OCI-LY1 (cell line): ENCODE data around the gene RPS6KA2.

Source experiments
- H2AFZ ChIP-seq: fragments of 200-600 bp; sonication (generic), shearing (Covaris generic); 2 replicates; pipeline ENCODE4 v1.6.0; 2014; ENCODE audit warnings: antibody characterized with exemption, mild to moderate bottlenecking, low read length
- H3F3A ChIP-seq: fragments of 200-600 bp; sonication (generic), shearing (Covaris generic); 2 replicates; pipeline ENCODE4 v1.6.0; 2014; ENCODE audit warnings: mild to moderate bottlenecking, antibody characterized with exemption, low read length, moderate library complexity; ENCODE audit not compliant: insufficient read depth
- H3K27ac ChIP-seq: fragments of 200-600 bp; sonication (generic); 2 replicates; pipeline ENCODE4 v1.5.1; 2014; ENCODE audit warnings: low read length, mixed run types, mild to moderate bottlenecking, low read depth; ENCODE audit not compliant: poor library complexity, severe bottlenecking
- H3K27me3 ChIP-seq: fragments of 200-600 bp; sonication (generic); 2 replicates; pipeline ENCODE4 v1.6.0; 2014; ENCODE audit warnings: antibody characterized with exemption, mild to moderate bottlenecking, low read length, moderate library complexity; ENCODE audit not compliant: insufficient read depth
- H3K36me3 ChIP-seq: fragments of 200-600 bp; sonication (generic); 2 replicates; pipeline ENCODE4 v1.6.1; 2014; ENCODE audit warnings: mild to moderate bottlenecking, antibody characterized with exemption, low read length, moderate library complexity, mixed read lengths; ENCODE audit not compliant: insufficient read depth
- H3K4me1 ChIP-seq: fragments of 200-600 bp; sonication (generic); 2 replicates; pipeline ENCODE4 v1.5.1; 2014; ENCODE audit warnings: mild to moderate bottlenecking, low read length, moderate library complexity; ENCODE audit not compliant: insufficient read depth, severe bottlenecking
- H3K4me2 ChIP-seq: fragments of 200-600 bp; sonication (generic), shearing (Covaris generic); 2 replicates; pipeline ENCODE4 v1.6.1; 2014; ENCODE audit warnings: low read length
- H3K4me3 ChIP-seq: fragments of 200-600 bp; sonication (generic); 2 replicates; pipeline ENCODE4 v1.5.1; 2014; ENCODE audit warnings: low read length, low read depth, mild to moderate bottlenecking, mixed read lengths; ENCODE audit not compliant: poor library complexity, severe bottlenecking
- H3K79me2 ChIP-seq: fragments of 200-600 bp; shearing (Covaris generic); 2 replicates; pipeline ENCODE4 v1.6.1; 2016; ENCODE audit warnings: mixed run types, low read length, mixed read lengths; ENCODE audit not compliant: insufficient read depth
- H3K9ac ChIP-seq: fragments of 200-600 bp; sonication (generic), shearing (Covaris generic); 2 replicates; pipeline ENCODE4 v1.6.1; 2014; ENCODE audit warnings: mild to moderate bottlenecking, low read length, mixed read lengths
- H3K9me2 ChIP-seq: fragments of 200-600 bp; sonication (generic), shearing (Covaris generic); 2 replicates; pipeline ENCODE4 v1.6.1; 2014; ENCODE audit warnings: low read depth, mild to moderate bottlenecking, low read length, mixed read lengths
- H3K9me3 ChIP-seq: fragments of 200-600 bp; shearing (Covaris generic); 2 replicates; pipeline ENCODE4 v1.6.1; 2014; ENCODE audit warnings: low read length, mixed read lengths
- H4K20me1 ChIP-seq: fragments of 200-600 bp; sonication (generic), shearing (Covaris generic); 2 replicates; pipeline ENCODE4 v1.6.0; 2016; ENCODE audit warnings: mild to moderate bottlenecking, low read length; ENCODE audit not compliant: insufficient read depth
- EZH2 ChIP-seq: fragments of 200-600 bp; sonication (generic), shearing (Covaris generic); IDR thresholded peaks from 2 replicates; pipeline ENCODE4 v1.8.0; 2017; ENCODE audit warnings: borderline replicate concordance, mixed run types, mild to moderate bottlenecking, antibody characterized with exemption, low read length, moderate library complexity, mixed read lengths
- TF ChIP-seq, protein P1 (sequence below): fragments of 200-600 bp; sonication (generic), shearing (Covaris generic); IDR thresholded peaks from 2 replicates; pipeline ENCODE4 v1.5.1; 2017; ENCODE audit warnings: mild to moderate bottlenecking, antibody characterized with exemption, low read length, moderate library complexity, mixed read lengths

The RPS6KA2 gene

DNA sequence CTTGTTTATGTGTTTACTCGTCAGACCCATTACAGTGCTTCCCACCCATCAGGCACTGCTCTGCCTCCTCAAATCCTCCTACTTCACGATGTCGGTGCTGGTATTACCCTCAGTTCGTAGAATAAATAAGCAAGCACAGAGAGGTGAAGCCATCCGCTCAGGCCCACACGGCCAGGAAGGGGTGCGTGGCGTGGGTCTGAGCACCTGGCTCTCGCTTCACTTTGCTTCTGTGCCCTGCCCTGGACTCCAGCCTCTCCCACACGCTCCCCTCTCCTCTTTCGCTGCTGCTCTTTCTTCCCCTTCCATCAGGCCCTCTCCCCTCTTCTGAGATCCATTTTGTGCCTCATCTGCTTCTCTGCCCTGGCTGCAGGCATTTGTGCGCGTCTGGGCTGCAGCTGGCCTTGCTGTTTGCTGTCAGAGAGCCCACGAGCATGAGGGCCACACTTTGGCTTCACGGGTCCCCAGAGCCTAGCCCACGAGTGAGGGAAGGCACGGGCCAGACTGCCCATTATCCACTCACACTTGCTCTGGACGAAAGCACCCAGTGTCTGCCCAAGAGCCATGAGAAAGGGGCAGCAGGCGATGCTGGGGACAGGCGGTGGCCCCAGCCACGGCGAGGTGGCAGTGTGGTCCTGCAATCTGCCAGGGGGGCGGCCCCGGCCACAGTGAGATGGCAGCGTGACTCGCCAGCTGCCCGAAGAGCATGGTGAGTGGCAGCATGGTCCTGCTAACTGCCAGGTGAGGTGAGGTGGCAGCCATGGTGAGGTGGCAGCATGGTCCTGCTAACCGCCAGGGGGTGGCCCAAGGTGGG, 148.1 kb downstream of the RPS6KA2 start:
- Histone ChIP-seq H3K79me2 (no peaks in the 10 kb centered on the region), H3K4me2 (no peak overlapping the region), H3K9me3 (no peaks in the 10 kb centered on the region), H3F3A (no peaks in the 10 kb centered on the region), H3K9ac (no peak overlapping the region), H3K27me3 (no peaks in the 10 kb centered on the region; the same call in 1 of the 2 replicates), H3K4me3 (no peak overlapping the region), H3K4me1 (peaks cover 26% of the 10 kb centered on the region), H4K20me1 (no peaks in the 10 kb centered on the region), H3K36me3 (no peaks in the 10 kb centered on the region), H2AFZ (no peak overlapping the region), H3K27ac (no peak overlapping the region), H3K9me2 (no peaks in the 10 kb centered on the region)
- TF ChIP-seq, protein P1, sequence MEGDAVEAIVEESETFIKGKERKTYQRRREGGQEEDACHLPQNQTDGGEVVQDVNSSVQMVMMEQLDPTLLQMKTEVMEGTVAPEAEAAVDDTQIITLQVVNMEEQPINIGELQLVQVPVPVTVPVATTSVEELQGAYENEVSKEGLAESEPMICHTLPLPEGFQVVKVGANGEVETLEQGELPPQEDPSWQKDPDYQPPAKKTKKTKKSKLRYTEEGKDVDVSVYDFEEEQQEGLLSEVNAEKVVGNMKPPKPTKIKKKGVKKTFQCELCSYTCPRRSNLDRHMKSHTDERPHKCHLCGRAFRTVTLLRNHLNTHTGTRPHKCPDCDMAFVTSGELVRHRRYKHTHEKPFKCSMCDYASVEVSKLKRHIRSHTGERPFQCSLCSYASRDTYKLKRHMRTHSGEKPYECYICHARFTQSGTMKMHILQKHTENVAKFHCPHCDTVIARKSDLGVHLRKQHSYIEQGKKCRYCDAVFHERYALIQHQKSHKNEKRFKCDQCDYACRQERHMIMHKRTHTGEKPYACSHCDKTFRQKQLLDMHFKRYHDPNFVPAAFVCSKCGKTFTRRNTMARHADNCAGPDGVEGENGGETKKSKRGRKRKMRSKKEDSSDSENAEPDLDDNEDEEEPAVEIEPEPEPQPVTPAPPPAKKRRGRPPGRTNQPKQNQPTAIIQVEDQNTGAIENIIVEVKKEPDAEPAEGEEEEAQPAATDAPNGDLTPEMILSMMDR: no peak
- TF ChIP-seq EZH2: no peak

DNA sequence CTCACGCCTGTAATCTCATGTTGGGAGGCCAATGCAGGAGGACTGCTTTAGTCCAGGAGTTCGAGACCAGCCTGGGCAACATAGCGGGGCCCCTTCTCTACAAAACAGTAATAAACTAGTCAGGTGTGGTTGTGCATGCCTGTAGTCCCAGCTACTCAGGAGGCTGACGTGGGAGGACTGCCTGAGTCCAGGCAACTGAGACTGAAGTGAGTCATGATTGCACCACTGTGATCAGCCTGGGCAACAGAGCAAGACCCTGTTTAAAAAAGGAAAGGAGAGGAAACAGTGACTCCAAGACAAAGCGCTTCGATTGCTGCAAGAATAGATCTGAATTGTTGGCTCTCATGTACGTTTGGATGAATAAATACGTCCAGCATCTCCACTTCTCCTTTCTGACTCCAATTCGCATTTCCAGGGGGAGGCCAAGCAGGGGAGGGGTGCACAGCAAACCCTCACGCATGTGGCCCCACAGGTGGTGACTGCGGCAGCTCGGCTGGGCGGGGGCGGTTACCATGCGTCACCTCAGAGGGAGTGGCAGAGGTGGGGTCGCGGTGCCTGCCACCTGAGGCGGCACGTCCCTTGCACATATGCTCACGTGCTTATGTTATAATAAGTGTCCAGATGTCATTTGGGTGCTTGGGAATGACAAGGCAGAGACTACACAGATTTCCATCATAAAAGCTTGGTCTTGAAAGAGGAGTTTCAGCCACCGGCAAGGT, 149.2 kb downstream of the RPS6KA2 start:
- no peaks in the 10 kb centered on the region for H3K9me2 ChIP-seq
- TF ChIP-seq EZH2: no peak
- TF ChIP-seq, protein P1: no peak
- H3K9ac ChIP-seq: no peak overlapping the region
- no peaks in the 10 kb centered on the region for H3K9me3 ChIP-seq
- no peak overlapping the region for H3K4me2 ChIP-seq
- H3K27me3 ChIP-seq: no peaks in the 10 kb centered on the region; the same call in 1 of the 2 replicates
- no peaks in the 10 kb centered on the region for H3K36me3 ChIP-seq
- H2AFZ ChIP-seq: no peak overlapping the region
- no peaks in the 10 kb centered on the region for H4K20me1 ChIP-seq
- peaks cover 29% of the 10 kb centered on the region for H3K4me1 ChIP-seq
- no peak overlapping the region for H3K27ac ChIP-seq
- H3K79me2 ChIP-seq: no peaks in the 10 kb centered on the region
- no peak overlapping the region for H3K4me3 ChIP-seq
- H3F3A ChIP-seq: no peaks in the 10 kb centered on the region

DNA sequence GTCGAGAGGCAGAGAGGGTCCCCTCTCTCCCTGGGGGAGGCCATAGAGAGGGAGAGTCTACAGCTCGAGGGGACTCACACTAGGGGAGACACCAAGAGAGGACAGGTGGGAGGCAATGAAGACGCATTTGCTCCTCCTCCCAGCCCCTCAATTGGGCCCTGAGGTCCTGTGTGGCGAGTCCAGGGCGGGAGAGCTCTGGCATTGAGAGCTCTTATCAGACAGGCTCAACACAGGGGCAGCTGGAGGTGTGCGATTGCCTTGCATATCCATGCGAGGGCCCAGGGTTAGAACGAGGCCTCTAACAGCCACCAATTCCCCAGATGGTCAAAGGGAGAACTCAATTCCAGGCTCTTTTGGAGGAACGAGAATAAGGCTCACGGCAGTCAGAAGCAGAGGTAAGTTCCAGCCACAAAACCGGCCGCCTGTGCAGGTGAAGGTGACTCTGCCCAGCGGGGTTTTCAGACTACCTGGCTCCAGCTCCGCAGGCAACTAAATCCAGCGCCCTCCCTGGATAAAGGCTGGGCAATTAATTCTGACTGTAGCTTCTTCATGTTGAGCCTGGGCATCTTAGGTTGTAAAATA, 150.3 kb downstream of the RPS6KA2 start:
- Histone ChIP-seq H4K20me1 (no peaks in the 10 kb centered on the region), H3K9me2 (no peaks in the 10 kb centered on the region), H3K27ac (no peak overlapping the region), H3K79me2 (no peaks in the 10 kb centered on the region), H3K4me2 (no peak overlapping the region), H3K9me3 (no peaks in the 10 kb centered on the region), H3K4me1 (peaks cover 29% of the 10 kb centered on the region), H3K36me3 (no peaks in the 10 kb centered on the region), H3K9ac (no peak overlapping the region), H3K4me3 (no peak overlapping the region), H2AFZ (no peak overlapping the region), H3F3A (no peaks in the 10 kb centered on the region), H3K27me3 (no peaks in the 10 kb centered on the region; the same call in 1 of the 2 replicates)
- no peak for TF ChIP-seq EZH2
- TF ChIP-seq, protein P1: no peak
